Mesendoderm (in vitro differentiated cells): ENCODE measurements around the gene SOX1.

Experiments used
- DNase-seq: peaks from one replicate; pipeline ENCODE4 v3.0.0; 2013
- H2AK5ac ChIP-seq: 2 replicates; pipeline ENCODE4 v1.6.1; 2013; ENCODE audit warnings: low read length, inconsistent platforms
- H2BK120ac ChIP-seq: 2 replicates; pipeline ENCODE4 v1.6.1; 2013; ENCODE audit warnings: low read depth, mild to moderate bottlenecking, low read length, moderate library complexity, mixed read lengths
- H2BK15ac ChIP-seq: replicated peaks from 2 replicates; pipeline ENCODE4 v1.6.1; 2013; ENCODE audit warnings: low read depth, mild to moderate bottlenecking, moderate library complexity
- H2BK5ac ChIP-seq: 2 replicates; pipeline ENCODE4 v1.6.1; 2013; ENCODE audit warnings: low read length, inconsistent platforms
- H3K18ac ChIP-seq: 2 replicates; pipeline ENCODE4 v1.6.1; 2013; ENCODE audit warnings: mild to moderate bottlenecking, low read length, mixed read lengths
- H3K23ac ChIP-seq: one replicate; pipeline ENCODE4 v1.6.1; 2013; ENCODE audit warnings: low read length
- H3K27ac ChIP-seq: 2 replicates; pipeline ENCODE4 v1.5.1; 2013; ENCODE audit warnings: low read depth, mild to moderate bottlenecking, inconsistent platforms, low read length, moderate library complexity
- H3K27me3 ChIP-seq: 2 replicates; pipeline ENCODE4 v1.6.1; 2013; ENCODE audit warnings: low read length, control low read depth, mild to moderate bottlenecking, inconsistent platforms; ENCODE audit not compliant: insufficient read depth, poor library complexity
- H3K36me3 ChIP-seq: 2 replicates; pipeline ENCODE4 v1.6.1; 2013; ENCODE audit warnings: low read length, inconsistent platforms; ENCODE audit not compliant: control insufficient read depth, insufficient read depth
- H3K4ac ChIP-seq: one replicate; pipeline ENCODE4 v1.6.1; 2013; ENCODE audit warnings: low read depth, mild to moderate bottlenecking, low read length, moderate library complexity
- H3K4me1 ChIP-seq: 2 replicates; pipeline ENCODE4 v1.6.1; 2013; ENCODE audit warnings: low read depth, low read length, inconsistent platforms; ENCODE audit not compliant: control insufficient read depth
- H3K4me2 ChIP-seq: 2 replicates; pipeline ENCODE4 v1.6.1; 2013; ENCODE audit warnings: low read length
- H3K4me3 ChIP-seq: 2 replicates; pipeline ENCODE4 v1.5.1; 2013; ENCODE audit warnings: mild to moderate bottlenecking, low read length
- H3K56ac ChIP-seq: one replicate; pipeline ENCODE4 v1.6.1; 2013; ENCODE audit warnings: low read length
- H3K79me1 ChIP-seq: 2 replicates; pipeline ENCODE4 v1.6.1; 2013; ENCODE audit warnings: low read length, inconsistent platforms
- H3K79me2 ChIP-seq: 2 replicates; pipeline ENCODE4 v1.6.1; 2013; ENCODE audit warnings: mild to moderate bottlenecking, low read length; ENCODE audit not compliant: control insufficient read depth, insufficient read depth
- H3K9ac ChIP-seq: 2 replicates; pipeline ENCODE4 v1.6.1; 2013; ENCODE audit warnings: low read length, inconsistent platforms
- H4K5ac ChIP-seq: one replicate; pipeline ENCODE4 v1.6.1; 2013; ENCODE audit warnings: low read length
- H4K8ac ChIP-seq: one replicate; pipeline ENCODE4 v1.6.1; 2013; ENCODE audit warnings: low read depth, mild to moderate bottlenecking, control low read depth, low read length, moderate library complexity
- WGBS: extraction: QIAGEN DNeasy Blood & Tissue Kit; methylation state at CpG from one replicate; pipeline ENCODE4 v1.1.7; 2013; ENCODE audit warnings: low lambda C conversion rate, missing lambda C conversion rate; ENCODE audit not compliant: insufficient coverage; ENCODE audit errors: extremely low coverage; 5-methylcytosine and 5-hydroxymethylcytosine counted together

The SOX1 gene

DNA sequence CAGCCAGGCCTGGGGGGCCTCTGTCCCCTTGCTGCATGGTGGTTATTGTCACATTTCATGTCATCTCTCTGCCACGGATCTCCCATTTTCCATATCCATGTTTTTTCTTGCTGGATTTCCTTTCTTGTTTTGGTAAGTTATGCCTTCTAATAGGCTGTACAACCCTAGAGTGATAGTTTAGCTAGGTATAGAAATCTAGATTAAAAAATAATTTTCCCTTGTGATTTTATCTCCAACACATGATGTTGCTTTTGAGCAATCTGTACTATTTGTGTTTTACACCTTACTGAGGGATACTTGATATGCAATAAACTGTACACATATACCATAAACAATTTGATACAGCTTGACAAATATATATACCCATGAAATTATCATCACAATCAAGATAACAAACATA, 17.0 kb downstream of the SOX1 start:
- Histone ChIP-seq H3K23ac (no peak overlapping the region), H2AK5ac (no peak overlapping the region), H3K9ac (no peak overlapping the region), H3K27ac (no peak overlapping the region), H3K79me2 (no peaks in the 10 kb centered on the region), H3K4ac (no peak overlapping the region), H3K79me1 (no peaks in the 10 kb centered on the region), H2BK120ac (no peak overlapping the region), H3K56ac (no peak overlapping the region), H4K5ac (no peak overlapping the region), H3K27me3 (no peaks in the 10 kb centered on the region), H3K36me3 (no peaks in the 10 kb centered on the region), H2BK15ac (no peak overlapping the region), H3K4me3 (no peak overlapping the region), H2BK5ac (no peak overlapping the region), H3K18ac (no peak overlapping the region), H3K4me1 (peaks cover under 1% of the 10 kb centered on the region), H3K4me2 (no peak overlapping the region), H4K8ac (no peak overlapping the region)
- WGBS: no CpG with 5 or more reads among the region's 1 CpG
- no peak for DNase-seq

- Histone ChIP-seq H3K9ac (no peak overlapping the region), H2AK5ac (no peak overlapping the region), H3K27me3 (no peaks in the 10 kb centered on the region), H3K23ac (no peak overlapping the region), H3K56ac (no peak overlapping the region), H4K5ac (no peak overlapping the region), H3K4ac (no peak overlapping the region), H2BK5ac (no peak overlapping the region), H3K79me2 (no peaks in the 10 kb centered on the region), H3K18ac (no peak overlapping the region), H3K79me1 (no peaks in the 10 kb centered on the region), H2BK120ac (no peak overlapping the region), H4K8ac (no peak overlapping the region), H2BK15ac (no peak overlapping the region), H3K36me3 (no peaks in the 10 kb centered on the region), H3K4me3 (no peak overlapping the region), H3K27ac (no peak overlapping the region), H3K4me1 (no peaks in the 10 kb centered on the region), H3K4me2 (no peak overlapping the region)
- WGBS: no CpG with 5 or more reads among the region's 4 CpGs
- DNase-seq: no peak
These were observed 25.5 kb downstream of the SOX1 start for GRCh38 chr13:112092453-112092852.

DNA sequence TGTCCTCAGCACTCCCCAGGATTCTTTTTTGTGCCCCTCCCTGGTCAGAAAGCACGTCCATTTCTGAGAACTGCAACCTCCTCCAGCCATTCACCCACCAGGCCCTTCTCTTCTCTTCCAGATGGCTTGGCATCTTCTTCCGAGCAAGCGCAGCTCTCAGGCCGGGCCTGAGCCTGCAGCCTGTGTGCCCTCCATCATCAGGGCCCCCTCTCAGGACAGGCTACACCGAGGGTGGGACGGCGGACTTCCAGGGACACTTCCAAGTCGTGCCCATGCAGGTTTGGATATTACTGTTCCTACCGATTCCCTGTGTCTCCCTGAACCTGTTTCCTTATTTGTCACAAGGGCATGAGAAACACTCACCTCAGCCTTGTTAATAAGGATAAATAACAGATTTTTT, 28.4 kb downstream of the SOX1 start:
- no peak overlapping the region for H2BK15ac ChIP-seq
- no peaks in the 10 kb centered on the region for H3K27me3 ChIP-seq

DNA sequence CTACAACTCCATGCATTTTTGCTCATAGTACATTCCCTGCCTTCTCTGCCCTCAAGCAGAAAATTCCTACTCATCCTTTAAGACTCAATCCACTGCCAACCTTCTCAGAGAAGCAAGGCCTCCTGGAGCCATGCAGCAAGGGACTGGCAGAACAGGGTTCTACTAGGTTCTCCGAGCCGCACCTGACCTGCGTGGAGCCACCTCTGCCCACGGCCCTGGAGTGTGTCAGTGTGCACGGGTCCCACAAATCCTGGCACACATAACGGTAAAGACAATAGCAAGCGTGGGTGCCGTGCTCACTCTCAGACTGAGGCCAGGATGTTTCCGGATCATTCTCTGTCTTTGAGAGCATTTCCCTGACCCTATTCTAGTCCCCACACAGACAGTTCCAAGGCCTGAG, 30.0 kb downstream of the SOX1 start:
- H2BK120ac ChIP-seq: no peak overlapping the region
- no peak overlapping the region for H2BK5ac ChIP-seq
- no peak overlapping the region for H3K27ac ChIP-seq
- H3K27me3 ChIP-seq: peaks cover 3% of the 10 kb centered on the region
- no peak overlapping the region for H4K8ac ChIP-seq
- no peaks in the 10 kb centered on the region for H3K79me2 ChIP-seq
- no peak overlapping the region for H3K9ac ChIP-seq
- H2BK15ac ChIP-seq: no peak overlapping the region
- H3K4me1 ChIP-seq: no peaks in the 10 kb centered on the region
- H3K4ac ChIP-seq: no peak overlapping the region
- H3K4me3 ChIP-seq: no peak overlapping the region
- H4K5ac ChIP-seq: no peak overlapping the region
- H2AK5ac ChIP-seq: no peak overlapping the region
- no peak overlapping the region for H3K23ac ChIP-seq
- no peak overlapping the region for H3K18ac ChIP-seq
- no peak for DNase-seq
- WGBS: no CpG with 5 or more reads among the region's 9 CpGs
- H3K56ac ChIP-seq: no peak overlapping the region
- no peak overlapping the region for H3K4me2 ChIP-seq
- no peaks in the 10 kb centered on the region for H3K79me1 ChIP-seq
- H3K36me3 ChIP-seq: no peaks in the 10 kb centered on the region

More for the DNA sequence above, 28.4 kb downstream of the SOX1 start:
- Histone ChIP-seq H3K79me2 (no peaks in the 10 kb centered on the region), H3K4ac (no peak overlapping the region), H3K36me3 (no peaks in the 10 kb centered on the region), H3K4me3 (no peak overlapping the region), H4K8ac (no peak overlapping the region), H2BK120ac (no peak overlapping the region), H4K5ac (no peak overlapping the region), H3K23ac (no peak overlapping the region), H3K27ac (no peak overlapping the region), H3K4me2 (no peak overlapping the region), H3K18ac (no peak overlapping the region), H3K4me1 (no peaks in the 10 kb centered on the region), H3K56ac (no peak overlapping the region), H2AK5ac (no peak overlapping the region), H3K9ac (no peak overlapping the region), H3K79me1 (no peaks in the 10 kb centered on the region), H2BK5ac (no peak overlapping the region)
- no peak for DNase-seq
- no CpG with 5 or more reads among the region's 9 CpGs for WGBS

DNA sequence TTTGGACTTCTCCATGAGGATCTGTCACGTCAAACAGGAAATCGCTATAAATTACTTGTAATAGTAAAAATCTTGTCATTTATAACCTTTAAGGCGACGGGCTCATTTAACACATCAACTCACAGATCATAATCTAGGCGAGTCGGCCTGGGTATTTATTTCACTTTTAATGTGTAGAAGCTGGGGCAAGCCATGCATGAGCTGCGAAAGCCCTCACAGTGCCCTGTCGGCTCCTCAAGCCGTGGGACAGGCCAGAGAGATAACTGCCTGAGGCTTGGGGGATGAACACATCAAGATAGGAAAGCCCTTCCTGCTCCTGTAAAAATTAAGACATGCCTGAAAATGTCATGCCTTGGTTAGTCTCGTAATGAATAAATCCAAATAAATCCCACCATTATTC, 30.8 kb downstream of the SOX1 start:
- Histone ChIP-seq H2BK120ac (no peak overlapping the region), H3K4me1 (no peaks in the 10 kb centered on the region), H3K27ac (no peak overlapping the region), H3K79me1 (no peaks in the 10 kb centered on the region), H3K4me3 (no peak overlapping the region), H3K79me2 (no peaks in the 10 kb centered on the region), H4K8ac (no peak overlapping the region), H3K23ac (no peak overlapping the region), H2AK5ac (no peak overlapping the region), H3K4ac (no peak overlapping the region), H3K18ac (no peak overlapping the region), H3K4me2 (no peak overlapping the region), H3K56ac (no peak overlapping the region), H3K36me3 (no peaks in the 10 kb centered on the region), H3K9ac (no peak overlapping the region), H2BK15ac (no peak overlapping the region), H2BK5ac (no peak overlapping the region), H4K5ac (no peak overlapping the region), H3K27me3 (peaks cover 8% of the 10 kb centered on the region)
- no peak for DNase-seq
- WGBS: no CpG with 5 or more reads among the region's 10 CpGs

DNA sequence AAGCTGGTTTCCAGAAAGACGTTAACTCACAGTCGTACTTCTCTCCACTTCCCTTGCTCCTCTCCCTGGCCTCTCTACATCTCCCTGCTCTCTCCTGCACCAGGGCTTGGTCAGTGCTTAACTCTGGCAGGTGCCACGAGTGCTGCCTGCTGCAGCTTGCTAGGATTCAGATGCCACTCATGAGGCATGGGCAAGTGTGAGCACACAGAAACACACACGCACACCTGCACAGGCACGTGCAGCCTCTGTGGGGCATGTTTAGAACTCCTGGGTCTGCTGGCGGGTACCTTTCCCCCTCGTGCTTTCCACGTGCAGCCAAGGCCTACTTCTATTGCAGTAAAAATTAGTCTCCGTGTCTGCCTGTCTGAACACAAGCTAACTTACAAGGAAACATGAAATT, 31.8 kb downstream of the SOX1 start:
- Histone ChIP-seq H3K79me2 (no peaks in the 10 kb centered on the region), H3K27me3 (peaks cover 16% of the 10 kb centered on the region), H2AK5ac (no peak overlapping the region), H3K4ac (no peak overlapping the region), H2BK120ac (no peak overlapping the region), H3K4me1 (no peaks in the 10 kb centered on the region), H3K9ac (no peak overlapping the region), H3K23ac (no peak overlapping the region), H3K79me1 (no peaks in the 10 kb centered on the region), H3K4me3 (no peak overlapping the region), H3K18ac (no peak overlapping the region), H4K8ac (no peak overlapping the region), H3K36me3 (no peaks in the 10 kb centered on the region), H2BK15ac (no peak overlapping the region), H4K5ac (no peak overlapping the region), H2BK5ac (no peak overlapping the region), H3K27ac (no peak overlapping the region), H3K4me2 (no peak overlapping the region), H3K56ac (no peak overlapping the region)
- WGBS: no CpG with 5 or more reads among the region's 9 CpGs
- DNase-seq: no peak
